Activated CD4-positive, alpha-beta T cell treated with anti-CD3 and anti-CD28 coated beads, Interleukin-2, Interleukin-6, amounts not matched to agents 100 ng/mL and 50 ng/mL, durations not matched to agents 16 hours and 8 hours (primary cell): ENCODE data around the gene DDAH1.
A peak's percentile ranks its signal among the peaks of the same experiment; 100 is the strongest.

Source experiments
- DNase-seq: peaks from one replicate; pipeline ENCODE4 v3.0.0-alpha.2; 2020

The DDAH1 gene

DNA sequence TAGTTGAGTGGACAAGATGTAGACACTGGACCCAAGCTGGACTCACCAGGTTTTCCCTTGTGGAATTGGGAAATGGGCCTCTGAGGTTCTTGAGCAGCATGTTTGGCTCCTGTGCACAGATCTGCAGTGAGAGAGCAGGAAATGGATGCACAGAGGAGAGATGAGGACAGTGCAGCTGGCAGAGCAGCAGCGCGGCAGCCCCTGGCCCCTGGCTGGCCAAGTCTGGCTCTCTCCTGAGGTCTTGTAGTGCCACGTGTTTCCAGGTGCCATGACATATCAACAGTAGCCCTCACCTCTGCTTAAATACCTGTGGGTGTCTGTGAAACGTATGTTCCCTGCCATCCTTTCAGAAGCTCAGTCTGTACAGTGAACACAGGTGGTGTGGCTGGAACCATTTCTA lies 169.3 kb downstream of the DDAH1 start:
- DNase-seq: no peak

DNA sequence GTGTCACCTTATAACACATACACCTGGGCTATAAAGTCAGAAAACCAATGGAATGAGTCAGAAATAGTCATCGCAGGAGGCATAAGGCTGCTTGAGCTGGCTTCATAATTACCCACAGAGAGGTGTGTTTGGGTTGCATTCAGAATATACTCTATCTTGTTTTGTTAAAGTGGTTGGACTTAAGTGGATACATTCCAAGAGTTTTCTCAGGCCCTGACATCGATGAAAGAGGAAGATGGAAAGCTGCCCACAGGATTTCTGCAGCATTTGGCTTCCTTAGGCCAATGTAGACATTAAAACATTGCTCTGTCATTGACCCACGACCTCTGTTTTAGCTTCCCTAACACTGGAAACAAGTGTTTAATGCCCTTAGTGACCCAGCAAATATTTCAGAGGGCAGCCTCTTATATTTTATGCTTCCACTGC lies 169.9 kb downstream of the DDAH1 start:
- no peak for DNase-seq

DNA sequence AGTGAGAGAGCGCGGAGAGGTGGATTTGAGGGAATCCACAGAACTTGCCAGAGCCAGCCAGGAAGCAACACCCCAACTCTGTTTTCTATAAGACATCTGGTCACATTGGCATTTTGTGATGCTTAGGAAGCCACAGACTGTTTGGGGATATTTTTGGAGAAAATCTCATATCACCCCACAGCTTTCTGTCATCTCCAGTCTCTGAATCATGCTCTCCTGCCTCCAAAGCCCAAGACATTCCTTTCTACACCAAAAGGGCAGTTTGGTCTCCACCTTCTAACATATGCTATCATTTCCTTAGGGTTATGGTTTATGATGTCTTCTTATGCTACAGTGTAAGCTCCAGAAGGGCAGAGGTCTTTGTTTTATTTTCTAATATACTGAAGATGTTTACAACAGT lies 174.1 kb downstream of the DDAH1 start:
- no peak for DNase-seq

DNA sequence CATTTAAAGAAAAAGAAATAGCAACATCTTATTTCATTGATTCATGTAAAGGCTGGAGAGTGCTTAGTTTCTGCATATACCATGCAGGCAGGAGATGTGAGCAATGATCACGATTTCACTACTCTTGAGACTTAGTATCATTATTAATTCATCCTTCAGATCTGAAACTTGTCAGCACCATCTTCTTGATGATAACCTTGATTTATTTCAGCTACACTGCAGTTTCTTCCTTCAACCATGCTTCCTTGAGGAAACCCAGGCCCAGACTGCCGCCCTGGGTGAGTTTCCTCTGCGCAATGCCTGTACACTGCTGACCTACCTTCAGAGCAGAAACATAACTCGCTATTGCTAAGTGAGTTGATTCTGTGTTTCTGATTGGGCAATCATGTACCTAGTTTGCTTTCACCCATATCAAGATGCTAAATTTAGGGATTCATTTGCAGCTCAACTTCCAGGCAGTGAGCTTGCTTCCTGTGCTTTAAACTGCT lies 175.1 kb downstream of the DDAH1 start:
- DNase-seq: no peak

DNA sequence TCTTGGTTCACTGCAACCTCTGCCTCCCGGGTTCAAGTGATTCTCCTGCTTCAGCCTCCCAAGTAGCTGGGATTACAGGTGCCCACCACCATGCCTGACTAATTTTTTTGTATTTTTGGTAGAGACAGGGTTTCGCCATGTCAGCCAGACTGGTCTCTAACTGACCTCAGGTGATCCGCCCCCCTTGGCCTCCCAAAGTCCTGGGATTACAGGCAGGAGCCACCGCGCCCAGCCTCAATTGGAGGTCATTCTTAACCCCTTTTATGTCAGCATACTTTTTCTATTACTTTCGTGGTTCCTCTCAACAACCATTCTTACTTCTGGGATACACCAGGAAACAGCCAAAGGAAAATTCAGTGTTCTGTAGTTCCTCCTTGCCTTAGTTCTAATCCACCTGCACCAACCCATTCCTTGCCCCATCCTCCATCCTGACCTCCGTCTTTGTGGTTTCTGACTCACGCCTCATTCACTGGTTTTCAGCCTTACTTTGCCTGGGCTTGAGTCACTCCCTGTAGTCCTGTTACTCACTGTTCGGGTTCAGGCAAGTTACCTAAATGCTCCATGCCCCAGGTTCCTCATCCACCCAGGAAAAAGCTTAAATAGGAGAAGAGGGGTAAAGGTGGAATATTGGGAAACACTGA lies 175.6 kb downstream of the DDAH1 start:
- peak; percentile 41 for DNase-seq

DNA sequence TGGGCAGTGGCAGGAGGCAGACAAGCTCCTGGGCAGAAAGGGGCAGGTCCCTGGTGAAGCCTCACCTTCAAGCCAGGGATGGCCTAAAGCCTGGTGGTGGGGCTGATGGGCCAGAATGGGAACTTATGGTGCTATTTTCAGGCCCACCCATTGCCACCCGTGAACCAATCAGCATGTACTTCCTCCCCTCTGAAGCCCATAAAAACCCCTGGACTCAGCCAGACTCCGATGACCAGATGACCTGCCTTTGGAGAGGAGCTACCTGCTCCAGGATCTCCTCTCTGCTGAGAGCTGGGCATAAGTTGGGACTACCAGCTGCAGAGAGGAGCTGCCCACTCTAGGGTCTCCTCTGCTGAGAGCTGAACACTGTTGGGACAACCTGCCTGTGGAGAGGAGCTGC lies 180.8 kb downstream of the DDAH1 start:
- no peak for DNase-seq

DNA sequence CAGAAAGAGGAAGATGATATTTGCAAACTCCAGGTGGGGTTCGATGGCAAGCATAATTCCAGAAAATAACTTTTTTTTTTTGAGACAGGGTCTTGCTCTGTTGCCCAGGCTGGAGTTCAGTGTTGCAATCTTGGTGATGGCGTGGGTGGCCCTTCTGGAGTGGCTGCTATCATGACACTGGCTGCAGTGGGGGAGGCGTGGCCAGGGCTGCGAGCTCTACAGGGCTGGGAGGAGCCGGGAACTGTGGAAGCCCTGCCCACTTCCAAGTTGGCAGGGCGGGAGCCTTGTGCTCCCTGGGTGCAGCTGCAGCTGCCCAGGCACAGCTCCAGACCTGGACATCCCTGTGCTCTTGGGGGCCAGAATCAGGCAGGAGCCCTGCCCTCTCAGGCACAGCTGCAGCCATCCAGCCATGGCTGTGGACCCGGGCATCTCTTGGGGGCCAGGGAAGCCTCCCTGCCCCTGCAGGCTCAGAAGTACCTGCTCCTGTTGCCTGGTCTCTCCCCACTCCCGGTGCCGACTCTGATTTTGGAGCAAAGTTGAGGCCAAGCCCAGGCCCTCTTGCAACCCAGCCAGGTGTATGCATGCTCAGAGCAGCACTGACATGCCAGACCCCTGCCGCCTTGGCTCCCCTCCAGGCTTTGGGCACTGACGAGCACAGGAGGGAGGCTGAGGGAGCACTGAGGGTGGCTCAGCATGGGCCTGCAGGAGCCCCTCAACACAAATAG lies 181.3 kb downstream of the DDAH1 start:
- no peak for DNase-seq

DNA sequence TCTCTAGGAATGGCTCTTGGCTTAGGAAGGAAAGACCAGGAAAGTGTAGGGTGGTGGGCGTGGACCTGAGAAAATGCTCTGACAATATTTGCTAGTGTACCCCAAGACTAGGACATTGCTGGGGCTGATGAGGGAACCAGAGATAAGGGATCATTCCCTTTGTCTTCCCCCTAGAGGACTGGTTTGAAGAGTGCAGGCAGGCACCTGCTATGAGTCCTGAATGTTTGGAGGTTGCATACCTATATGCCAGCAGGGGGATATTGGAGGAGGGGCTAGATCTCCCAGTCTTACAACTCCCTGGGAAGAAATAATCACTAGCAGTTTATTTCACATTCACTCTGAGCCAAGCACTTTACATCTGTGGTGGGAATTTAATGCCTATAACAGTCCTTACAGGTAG lies 182.5 kb downstream of the DDAH1 start:
- DNase-seq: no peak

DNA sequence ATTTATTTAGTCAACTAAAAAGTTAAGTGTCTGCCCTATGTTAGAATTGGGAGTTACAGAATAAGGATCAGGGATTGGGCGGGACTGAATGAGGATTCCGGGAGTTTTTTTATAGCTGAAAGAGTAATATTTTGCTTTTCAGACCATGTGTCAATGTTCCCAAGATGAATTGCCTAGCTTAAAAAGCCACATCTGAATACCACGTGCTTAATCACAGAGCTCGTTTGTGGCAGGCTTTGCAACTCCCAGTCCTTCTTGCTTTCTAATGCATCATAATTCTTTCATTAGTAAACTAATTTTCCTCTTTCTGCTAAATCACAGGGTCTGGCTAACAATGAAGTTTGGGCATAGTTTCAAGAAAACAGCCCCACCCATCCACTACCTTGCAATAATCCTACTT lies 184.3 kb downstream of the DDAH1 start:
- no peak for DNase-seq

DNA sequence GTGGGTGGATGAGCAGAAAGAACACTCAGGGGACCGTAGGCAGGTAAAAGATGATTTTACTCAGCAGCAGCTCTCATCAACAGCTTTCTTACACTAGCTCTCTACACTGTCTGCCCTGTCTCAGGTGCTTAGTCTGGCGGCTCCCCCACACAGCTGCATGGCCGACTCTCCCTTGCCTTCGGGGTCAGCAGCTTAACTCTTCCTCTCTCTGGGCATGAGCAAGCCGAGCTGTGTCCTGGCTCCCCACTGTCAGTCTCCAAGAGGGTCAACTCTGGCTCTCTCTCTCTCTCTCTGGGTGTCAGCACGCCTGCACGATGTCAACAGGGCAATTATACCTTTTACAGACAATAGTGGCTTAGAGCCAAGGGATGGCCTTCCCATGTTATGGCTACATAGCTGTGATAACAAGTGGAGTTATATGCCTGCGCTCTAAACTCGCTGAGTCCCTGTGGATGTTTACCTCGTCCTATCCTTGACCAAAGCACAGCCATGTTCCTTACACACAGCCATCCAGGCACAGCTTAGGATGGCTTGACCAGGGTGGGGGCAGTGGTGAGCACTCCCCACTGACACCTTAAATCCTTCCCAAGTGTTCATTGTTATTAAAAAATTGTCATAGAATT lies 185.4 kb downstream of the DDAH1 start:
- no peak for DNase-seq

DNA sequence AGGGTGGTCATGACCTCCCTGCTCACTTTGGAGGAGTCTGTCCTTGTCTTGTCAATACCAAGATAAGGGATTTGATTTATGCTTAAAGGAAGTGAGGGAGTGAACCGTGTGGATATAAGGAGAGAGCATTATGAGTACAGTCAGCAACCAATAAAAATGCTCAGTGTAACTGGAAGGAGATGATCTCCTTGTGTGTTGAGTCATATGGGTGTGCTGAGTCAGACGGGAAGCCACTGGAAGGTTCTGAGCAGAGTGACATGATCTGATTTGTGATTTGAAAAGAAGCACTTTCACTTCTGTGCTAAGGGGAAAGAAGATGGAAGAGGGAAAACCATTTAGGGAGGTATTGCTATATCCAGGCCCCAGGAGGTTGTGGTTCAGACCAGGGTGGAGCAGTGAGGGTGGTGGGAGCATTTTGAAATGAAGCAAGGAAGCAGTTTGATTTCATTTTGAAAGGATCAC lies 186.1 kb downstream of the DDAH1 start:
- DNase-seq: peak; percentile 83

DNA sequence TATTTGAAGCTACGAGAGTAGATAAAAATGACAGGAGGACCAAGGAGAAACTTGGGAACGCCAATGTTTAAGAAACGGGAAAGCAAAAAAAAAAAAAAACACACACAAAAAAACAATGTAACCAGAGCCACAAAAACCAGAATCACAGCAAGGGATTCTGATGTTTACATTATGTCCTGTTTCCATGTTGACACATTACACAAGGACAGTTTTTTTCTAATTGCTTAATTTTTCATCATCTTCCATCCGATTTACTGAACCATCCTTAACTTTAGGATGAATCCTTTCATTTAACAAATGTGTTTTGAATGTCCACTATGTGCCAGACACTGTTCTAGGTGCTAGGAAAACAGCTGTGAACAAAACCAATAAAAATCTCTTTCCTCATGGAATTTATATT lies 187.2 kb downstream of the DDAH1 start:
- no peak for DNase-seq

DNA sequence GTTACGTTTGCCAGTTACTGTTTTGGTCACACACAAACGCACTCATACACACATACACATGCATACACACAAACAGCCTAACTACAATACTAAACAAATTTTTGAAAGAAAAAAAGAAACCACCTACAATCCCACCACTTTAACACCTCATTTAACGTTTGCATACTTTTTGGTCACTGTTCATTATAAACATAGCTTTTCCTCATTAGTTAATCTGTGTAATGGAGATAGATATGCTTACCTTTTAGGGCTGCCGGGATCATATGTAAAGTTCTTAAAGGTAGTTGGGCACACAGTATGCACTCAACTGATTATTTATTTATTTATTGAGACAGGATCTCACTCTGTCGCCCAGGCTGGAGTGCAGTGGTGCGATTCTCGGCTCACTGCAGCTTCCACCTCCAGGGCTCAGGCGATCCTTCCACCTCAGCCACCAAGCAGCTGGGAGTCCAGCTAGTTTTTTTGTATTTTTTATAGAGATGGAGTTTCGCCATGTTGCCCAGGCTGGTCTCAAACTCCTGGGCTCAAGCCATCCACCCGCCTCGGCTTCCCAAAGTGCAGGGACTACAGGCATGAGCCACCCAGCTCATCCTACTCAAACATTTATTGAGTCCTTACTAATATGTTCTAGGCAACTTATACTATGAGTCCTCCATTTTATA lies 187.8 kb downstream of the DDAH1 start:
- DNase-seq: no peak

DNA sequence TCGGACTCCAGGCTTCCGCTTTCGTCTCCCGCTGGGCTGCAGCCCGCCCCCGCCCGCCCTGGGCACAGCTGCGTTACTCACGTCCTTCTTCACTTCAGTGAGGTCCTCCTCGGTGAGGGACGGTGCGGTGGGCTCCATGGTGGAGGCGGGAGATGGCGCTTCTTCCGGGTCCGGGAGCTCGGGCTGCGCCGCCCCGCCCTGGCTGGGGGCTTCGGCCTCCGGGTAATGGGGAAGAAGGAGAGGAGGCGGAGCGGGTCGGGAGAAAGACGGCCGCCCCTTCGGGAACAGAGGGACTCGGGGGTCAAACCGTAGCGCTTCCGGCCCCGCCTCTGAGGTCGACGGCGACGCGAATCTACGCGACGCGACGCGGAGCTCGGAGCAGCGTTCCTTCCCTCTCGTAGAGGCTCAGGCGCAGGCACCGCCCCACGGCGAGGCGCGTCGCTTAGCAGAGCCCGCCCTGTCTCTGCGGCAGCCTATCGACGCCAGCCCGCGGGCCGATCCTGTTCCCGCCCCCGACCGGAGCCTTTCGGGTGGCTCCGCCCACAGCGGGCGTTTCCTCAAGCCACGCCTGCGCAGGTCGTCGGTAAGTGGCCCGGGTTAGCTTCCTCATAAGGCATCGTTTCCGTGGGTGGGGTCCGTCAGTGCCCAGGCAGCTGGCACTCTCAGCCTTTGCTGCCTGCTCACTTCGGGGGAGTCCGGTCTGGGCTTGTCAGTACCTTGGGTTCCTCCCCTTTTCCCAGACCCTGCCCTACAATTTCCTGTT lies 188.6 kb downstream of the DDAH1 start, which contains the start of gene BCL10:
Gene BCL10 (minus strand): TSS at position 418 of the 763 bp plus-strand sequence. CDS start 280 bp downstream, at position 138.
- DNase-seq: peak; percentile 98

DNA sequence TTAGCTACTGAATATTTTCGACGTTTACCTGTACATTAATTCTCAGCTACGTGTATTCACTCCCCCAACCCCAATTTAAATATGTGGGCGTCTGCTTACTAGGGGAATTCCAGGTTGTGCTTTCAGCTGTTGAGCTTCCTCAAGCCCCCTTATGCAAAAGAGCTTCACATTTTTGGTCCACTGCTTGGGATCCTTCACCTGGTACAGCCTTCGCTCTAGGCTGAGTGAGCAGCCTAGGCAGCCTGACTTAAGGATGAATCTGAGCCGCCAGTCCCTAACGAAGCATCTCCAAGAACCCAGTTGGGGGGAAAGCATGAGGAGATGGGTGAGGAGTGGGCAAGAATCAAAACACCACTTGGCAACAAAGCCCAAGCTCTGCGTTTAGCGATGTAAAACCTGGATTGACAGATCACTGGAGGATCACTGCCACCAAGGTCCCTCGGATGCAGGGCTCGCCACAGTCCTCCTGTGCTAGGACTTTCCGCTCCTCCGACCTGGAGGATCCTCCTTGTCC lies 189.2 kb downstream of the DDAH1 start:
- peak; percentile 15 for DNase-seq

DNA sequence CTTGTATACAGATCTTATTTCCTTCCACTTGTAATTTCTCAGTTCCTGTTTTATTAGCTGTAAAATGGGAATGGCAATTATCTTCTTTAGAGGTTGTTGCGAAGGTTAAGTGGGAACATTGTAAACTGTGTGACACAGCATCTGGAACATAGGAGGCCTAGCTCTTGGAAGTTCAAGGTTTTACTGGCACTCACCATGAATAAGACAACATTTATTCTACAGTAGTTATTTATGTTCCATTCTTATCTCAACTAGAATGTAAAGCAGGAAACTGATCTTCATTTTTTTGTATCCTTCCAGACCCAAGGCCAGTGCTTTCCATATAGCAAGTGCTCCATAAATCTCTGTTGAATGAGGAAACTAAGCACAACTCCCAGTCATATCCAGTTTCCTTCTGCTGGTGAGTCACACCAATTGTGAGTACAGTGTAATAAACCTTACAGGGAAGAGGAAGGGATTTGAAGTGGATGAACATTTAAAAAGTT lies 189.9 kb downstream of the DDAH1 start:
- peak; percentile 10 for DNase-seq

DNA sequence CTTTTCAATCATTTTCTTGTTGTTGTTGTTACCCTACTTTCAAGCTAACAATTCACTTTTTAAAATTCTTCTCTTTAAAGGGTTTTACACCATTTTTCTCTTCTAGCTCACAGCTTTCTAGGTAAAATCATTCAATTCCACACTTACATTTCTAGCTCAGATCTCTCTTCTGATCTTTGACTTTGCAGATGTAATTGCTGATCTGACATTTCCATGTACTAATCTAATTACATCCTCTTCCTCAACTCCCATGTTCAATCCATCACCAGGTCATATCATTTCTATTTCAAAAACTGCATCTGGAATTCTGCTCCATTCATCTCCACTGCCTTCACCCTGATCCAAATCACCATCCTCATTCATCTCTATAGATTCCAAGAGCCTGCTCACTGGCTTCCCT lies 191.6 kb downstream of the DDAH1 start:
- DNase-seq: no peak

DNA sequence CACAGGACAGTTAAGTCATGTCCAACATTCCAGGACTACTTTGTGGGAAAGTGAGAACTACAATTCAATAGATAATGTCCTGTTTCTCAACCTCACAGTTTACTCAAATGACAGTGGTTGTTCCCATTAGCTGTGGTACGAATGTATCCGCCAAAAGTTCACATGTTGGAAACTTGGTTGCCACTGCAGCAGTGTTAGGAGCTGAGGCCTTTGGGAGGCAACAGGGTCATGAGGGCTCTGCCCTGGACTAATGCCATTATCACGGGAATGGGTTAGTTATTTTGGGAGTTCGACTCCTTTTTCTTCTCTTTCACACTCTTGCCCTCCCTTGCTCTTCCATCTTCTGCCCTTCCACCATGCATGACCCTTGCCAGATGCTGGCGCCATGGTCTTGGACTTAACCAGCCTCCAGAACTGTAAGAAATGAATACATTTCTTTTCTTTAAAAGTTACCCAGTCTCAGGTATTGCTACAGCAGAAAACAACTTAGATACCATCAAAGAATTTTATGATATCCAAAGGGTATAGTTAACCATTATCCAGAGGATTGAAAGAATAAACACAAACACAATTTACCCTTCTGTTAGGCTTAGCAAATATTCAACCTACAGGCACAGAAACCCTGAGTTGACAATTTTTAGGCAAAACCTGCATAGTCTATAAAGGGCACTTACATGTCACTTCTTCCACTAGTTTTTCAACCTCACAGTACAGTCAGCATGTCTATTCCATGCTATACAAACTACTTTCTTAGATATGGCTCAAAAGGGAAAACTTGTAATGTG lies 196.0 kb downstream of the DDAH1 start:
- no peak for DNase-seq
